ENCODE data around the gene HOXD1. TPM values are rescaled to one million over a fixed set of nuclear protein-coding genes. Genes with fewer than 3 reads are reported as not detected.

The HOXD1 gene
- total RNA-seq, 2 donors from 2014 or later: 3.5 to 6.9 TPM

GRCh38 chr2:176202491-176202890, 14.0 kb downstream of the HOXD1 start:
- DNase-seq: no peak
- ATAC-seq: no peak
- intact Hi-C loops (cut with DNase I, micrococcal nuclease): no loop called here

GRCh38 chr2:176205126-176205525, 16.7 kb downstream of the HOXD1 start:
- no peak for DNase-seq
- ATAC-seq: no peak
- intact Hi-C loops (cut with DNase I, micrococcal nuclease): no loop called here

- no peak for DNase-seq
- no peak for ATAC-seq
- intact Hi-C loops (cut with DNase I, micrococcal nuclease): no loop called here
Observed at GRCh38 chr2:176206136-176206535, 17.7 kb downstream of the HOXD1 start.

GRCh38 chr2:176206682-176207081, 18.2 kb downstream of the HOXD1 start:
- intact Hi-C loops (cut with DNase I, micrococcal nuclease): no loop called here
- DNase-seq (no peak), ATAC-seq (no peak)

- DNase-seq (no peak), ATAC-seq (no peak)
- intact Hi-C loops (cut with DNase I, micrococcal nuclease): no loop called here
Observed at GRCh38 chr2:176211110-176211509, 22.6 kb downstream of the HOXD1 start.

GRCh38 chr2:176212276-176212675, 23.8 kb downstream of the HOXD1 start:
- ATAC-seq: no peak

GRCh38 chr2:176213406-176213805, 24.9 kb downstream of the HOXD1 start:
- DNase-seq: no peak
- ATAC-seq: no peak

More at GRCh38 chr2:176212276-176212675, 23.8 kb downstream of the HOXD1 start:
- no peak for DNase-seq
- intact Hi-C loops (cut with DNase I, micrococcal nuclease): no loop called here

GRCh38 chr2:176227874-176228273, 39.4 kb downstream of the HOXD1 start:
- intact Hi-C loops (cut with DNase I, micrococcal nuclease): no loop called here
- DNase-seq (no peak), ATAC-seq (no peak)

More at GRCh38 chr2:176213406-176213805, 24.9 kb downstream of the HOXD1 start:
- intact Hi-C loops (cut with DNase I, micrococcal nuclease): no loop called here

- intact Hi-C loops (cut with DNase I, micrococcal nuclease): no loop called here
- DNase-seq (no peak), ATAC-seq (no peak)
Observed at GRCh38 chr2:176234156-176234555, 45.7 kb downstream of the HOXD1 start.

- ATAC-seq (no peak), DNase-seq (no peak)
- intact Hi-C loops (cut with DNase I, micrococcal nuclease): no loop called here
Observed at GRCh38 chr2:176234940-176235339, 46.5 kb downstream of the HOXD1 start.

GRCh38 chr2:176237456-176237855, 49.0 kb downstream of the HOXD1 start:
- ATAC-seq (no peak), DNase-seq (no peak)
- intact Hi-C loops (cut with DNase I, micrococcal nuclease): no loop called here

GRCh38 chr2:176239031-176239430, 50.6 kb downstream of the HOXD1 start:
- DNase-seq (no peak), ATAC-seq (no peak)
- intact Hi-C loops (cut with DNase I, micrococcal nuclease): no loop called here

GRCh38 chr2:176240301-176240700, 51.8 kb downstream of the HOXD1 start:
- intact Hi-C loops (cut with DNase I, micrococcal nuclease): no loop called here
- no peak for ATAC-seq
- DNase-seq: no peak

Small RNAs within 50 kb of the gene (microRNA-seq; reads per million reads assigned to microRNA genes)
- gene MIR10B: 18,169 to 28,156 reads per million in 2 donors

Other genes with a start within 250 kb of the HOXD1 start
- gene LNPK, start 186.4 kb upstream of the HOXD1 start, total RNA-seq: 10 to 100 TPM; 41.5 to 41.9 TPM
- not detected for gene EVX2, start 104.7 kb upstream of the HOXD1 start, total RNA-seq
- gene HOXD13, start 95.9 kb upstream of the HOXD1 start, total RNA-seq: under 1 TPM; 0.14 to 0.15 TPM
- gene HOXD12, start 88.9 kb upstream of the HOXD1 start, total RNA-seq: not detected
- gene HOXD11, start 81.4 kb upstream of the HOXD1 start, total RNA-seq: 1 to 10 TPM in 1 of 2 donors, under 1 TPM in 1; 0.37 to 4.2 TPM
- gene HOXD10, start 71.9 kb upstream of the HOXD1 start, total RNA-seq: 10 to 100 TPM in 1 of 2 donors, 1 to 10 TPM in 1; 1.0 to 14.8 TPM
- 1 to 10 TPM; 1.4 to 5.8 TPM for gene HOXD9, start 65.9 kb upstream of the HOXD1 start, total RNA-seq
- gene HOXD8, start 59.0 kb upstream of the HOXD1 start, total RNA-seq: 1 to 10 TPM; 6.2 to 9.8 TPM
- 1 to 10 TPM; 3.8 to 9.7 TPM for gene HOXD4, start 37.1 kb upstream of the HOXD1 start, total RNA-seq
- 1 to 10 TPM; 3.8 to 9.5 TPM for gene HOXD3, start 31.4 kb upstream of the HOXD1 start, total RNA-seq
- 10 to 100 TPM; 31.1 to 34.0 TPM for gene MTX2, start 80.8 kb downstream of the HOXD1 start, total RNA-seq